Stomach (tissue), 4 donors: ENCODE results near the gene TMIGD1.

Experiments
- EP300 ChIP-seq: sonication (generic); formaldehyde crosslinking; IDR thresholded peaks from one replicate; pipeline ENCODE4 v1.6.1; 2017; ENCODE audit warnings: antibody characterized with exemption
- POLR2A ChIP-seq, 4 donors: fragments of 450-650 bp; IDR thresholded peaks; one replicate each; pipeline ENCODE4 v1.6.1; 2016; ENCODE audit warnings: antibody characterized with exemption in 4 of 4, control low read depth in 2 of 4, mild to moderate bottlenecking in 1 of 4, moderate library complexity in 1 of 4
- TF ChIP-seq, protein P1 (sequence below), 7 experiments: fragments of 450-650 bp in 4 of 7; fragments of 200-600 bp in 3 of 7; sonication (generic) in 3 of 7; IDR thresholded peaks; one replicate each; pipeline ENCODE4 v1.5.1; 2016 to 2019; ENCODE audit warnings: antibody characterized with exemption in 7 of 7, control low read depth in 2 of 7, mild to moderate bottlenecking in 1 of 7

DNA sequence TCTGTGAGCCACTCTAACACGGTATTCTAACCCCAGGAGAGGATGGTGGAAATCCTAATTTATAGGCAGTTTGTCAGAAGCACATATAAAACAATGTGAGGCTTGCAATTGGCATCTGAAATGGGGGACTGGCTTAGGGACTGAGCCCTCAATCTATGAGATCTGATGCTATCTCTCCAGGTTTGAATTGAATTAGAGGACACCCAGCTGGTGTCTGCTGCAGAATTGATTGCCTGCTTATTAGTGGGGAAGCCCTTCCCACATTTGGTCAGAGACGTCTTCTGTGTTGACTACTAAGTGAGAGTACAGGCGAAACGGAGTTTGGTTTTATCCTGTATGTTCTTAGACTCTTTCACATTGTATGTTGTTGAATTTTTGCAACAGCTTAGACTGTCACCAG lies 13.6 kb upstream of the TMIGD1 start:
- TF ChIP-seq POLR2A (IDR thresholded peaks at IDR 0.05) (no peak), EP300 (no peak)
- TF ChIP-seq, protein P1, sequence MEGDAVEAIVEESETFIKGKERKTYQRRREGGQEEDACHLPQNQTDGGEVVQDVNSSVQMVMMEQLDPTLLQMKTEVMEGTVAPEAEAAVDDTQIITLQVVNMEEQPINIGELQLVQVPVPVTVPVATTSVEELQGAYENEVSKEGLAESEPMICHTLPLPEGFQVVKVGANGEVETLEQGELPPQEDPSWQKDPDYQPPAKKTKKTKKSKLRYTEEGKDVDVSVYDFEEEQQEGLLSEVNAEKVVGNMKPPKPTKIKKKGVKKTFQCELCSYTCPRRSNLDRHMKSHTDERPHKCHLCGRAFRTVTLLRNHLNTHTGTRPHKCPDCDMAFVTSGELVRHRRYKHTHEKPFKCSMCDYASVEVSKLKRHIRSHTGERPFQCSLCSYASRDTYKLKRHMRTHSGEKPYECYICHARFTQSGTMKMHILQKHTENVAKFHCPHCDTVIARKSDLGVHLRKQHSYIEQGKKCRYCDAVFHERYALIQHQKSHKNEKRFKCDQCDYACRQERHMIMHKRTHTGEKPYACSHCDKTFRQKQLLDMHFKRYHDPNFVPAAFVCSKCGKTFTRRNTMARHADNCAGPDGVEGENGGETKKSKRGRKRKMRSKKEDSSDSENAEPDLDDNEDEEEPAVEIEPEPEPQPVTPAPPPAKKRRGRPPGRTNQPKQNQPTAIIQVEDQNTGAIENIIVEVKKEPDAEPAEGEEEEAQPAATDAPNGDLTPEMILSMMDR (IDR thresholded peaks at IDR 0.05), result no peak
